SK-N-SH (cell line): ENCODE measurements around the gene RICTOR. TPM values are rescaled to one million over a fixed set of nuclear protein-coding genes. Genes with fewer than 3 reads are reported as not detected.

ENCODE experiments used
- CTCF ChIA-PET: fragments of 300-600, 350-600 bp; formaldehyde crosslinking; extraction: SDS; loops from one replicate; lab custom pipeline; 2021; lab: Yijun Ruan, JAX
- POLR2A ChIA-PET: fragments of 350-600 bp; sonication (Branson Sonifier 250); formaldehyde crosslinking; extraction: SDS; loops from one replicate; lab custom pipeline; 2020; ENCODE audit warnings: antibody characterized with exemption, inconsistent platforms; lab: Yijun Ruan, JAX
- DNase-seq: peaks from one replicate; pipeline ENCODE4 v3.0.0; 2012
- H2AFZ ChIP-seq: fragments of 200-600 bp; sonication (generic); 2 replicates; pipeline ENCODE4 v1.8.1; 2016; ENCODE audit warnings: antibody characterized with exemption, mild to moderate bottlenecking, low read depth
- H3F3A ChIP-seq: fragments of 200-600 bp; sonication (generic); replicated peaks from 2 replicates; pipeline ENCODE3; 2016; ENCODE audit warnings: antibody characterized with exemption, mild to moderate bottlenecking; ENCODE audit not compliant: insufficient read depth
- H3K27ac ChIP-seq, 2 experiments: fragments of 200-500 bp in 1 of 2; fragments of 200-600 bp in 1 of 2; sonication (Bioruptor generic) in 1 of 2; sonication (generic), shearing (Covaris generic) in 1 of 2; 2 replicates each; pipeline versions ENCODE4 v1.5.1 to v1.6.1; 2014 to 2016; ENCODE audit warnings: low read depth in 2 of 2, inconsistent platforms in 1 of 2, low read length in 1 of 2, mild to moderate bottlenecking in 1 of 2, mixed read lengths in 1 of 2
- H3K27me3 ChIP-seq: fragments of 200-600 bp; sonication (generic), shearing (Covaris generic); 2 replicates; pipeline ENCODE4 v1.6.1; 2016; ENCODE audit warnings: mixed run types; ENCODE audit not compliant: insufficient read depth
- H3K36me3 ChIP-seq, 2 experiments: fragments of 200-500 bp in 1 of 2; fragments of 200-600 bp in 1 of 2; sonication (Bioruptor generic) in 1 of 2; sonication (generic) in 1 of 2; replicated peaks in 1 of 2; 2 replicates each; pipeline versions ENCODE3 to v1.5.1; 2014 to 2016; ENCODE audit warnings: low read length in 1 of 2, mild to moderate bottlenecking in 1 of 2; ENCODE audit not compliant: insufficient read depth in 2 of 2, control insufficient read depth in 1 of 2
- H3K4me1 ChIP-seq, 2 experiments: fragments of 200-500 bp in 1 of 2; fragments of 200-600 bp in 1 of 2; sonication (Bioruptor generic) in 1 of 2; sonication (generic), shearing (Covaris generic) in 1 of 2; 2 replicates each; pipeline versions ENCODE4 v1.5.1 to v1.6.1; 2014 to 2016; ENCODE audit warnings: low read depth in 1 of 2, low read length in 1 of 2, mixed run types in 1 of 2; ENCODE audit not compliant: insufficient read depth in 2 of 2, control insufficient read depth in 1 of 2
- H3K4me2 ChIP-seq: fragments of 200-600 bp; sonication (generic), shearing (Covaris generic); 2 replicates; pipeline ENCODE4 v1.6.1; 2017; ENCODE audit warnings: mixed run types
- H3K4me3 ChIP-seq, 2 experiments: fragments of 200-500 bp in 1 of 2; fragments of 200-600 bp in 1 of 2; sonication (Bioruptor generic) in 1 of 2; sonication (generic), shearing (Covaris generic) in 1 of 2; 2 replicates each; pipeline versions ENCODE4 v1.5.1 to v1.8.1; 2014 to 2016; ENCODE audit warnings: low read depth in 2 of 2, inconsistent platforms in 1 of 2, low read length in 1 of 2, mild to moderate bottlenecking in 1 of 2, mixed read lengths in 1 of 2, moderate library complexity in 1 of 2
- H3K79me2 ChIP-seq: fragments of 200-600 bp; sonication (generic); 2 replicates; pipeline ENCODE4 v1.8.1; 2017; ENCODE audit warnings: mild to moderate bottlenecking; ENCODE audit not compliant: insufficient read depth
- H3K9ac ChIP-seq: fragments of 200-600 bp; sonication (generic); 2 replicates; pipeline ENCODE4 v1.6.1; 2017; ENCODE audit warnings: mixed run types
- H3K9me2 ChIP-seq: fragments of 200-600 bp; sonication (generic); 2 replicates; pipeline ENCODE4 v1.6.1; 2017; ENCODE audit warnings: mixed run types
- H3K9me3 ChIP-seq: fragments of 200-600 bp; sonication (generic); 2 replicates; pipeline ENCODE4 v1.6.1; 2017; ENCODE audit warnings: mixed run types, mild to moderate bottlenecking, moderate library complexity
- H4K20me1 ChIP-seq: fragments of 200-600 bp; sonication (generic); 2 replicates; pipeline ENCODE4 v1.6.1; 2017; ENCODE audit warnings: mild to moderate bottlenecking, mixed run types; ENCODE audit not compliant: insufficient read depth
- CHD2 ChIP-seq: fragments of 150-350 bp; IDR thresholded peaks from 2 replicates; pipeline ENCODE4 v1.6.1; 2018; ENCODE audit warnings: low read length; ENCODE audit not compliant: partially characterized antibody
- ELF1 ChIP-seq: IDR thresholded peaks from 2 replicates; pipeline ENCODE4 v1.4.0; 2012
- EP300 ChIP-seq, 2 experiments: IDR thresholded peaks; 2 replicates each; pipeline versions ENCODE4 v1.4.0 to v1.6.1; 2012; ENCODE audit warnings: borderline replicate concordance in 1 of 2, low read depth in 1 of 2, low read length in 1 of 2
- EZH2phosphoT487 ChIP-seq: fragments of 200-600 bp; sonication (generic); IDR thresholded peaks from 2 replicates; pipeline ENCODE4 v1.6.1; 2017; ENCODE audit warnings: low read depth, mixed run types, mild to moderate bottlenecking, antibody characterized with exemption, moderate library complexity, borderline replicate concordance
- FOSL2 ChIP-seq: IDR thresholded peaks from 2 replicates; pipeline ENCODE4 v1.4.0; 2012; ENCODE audit warnings: low read depth, mild to moderate bottlenecking, moderate library complexity, borderline replicate concordance
- FOXJ3 ChIP-seq: sonication (generic); formaldehyde crosslinking; IDR thresholded peaks from 2 replicates; pipeline ENCODE4 v1.5.1; 2020; ENCODE audit warnings: mild to moderate bottlenecking, missing genetic modification reagents
- GABPA ChIP-seq: IDR thresholded peaks from 2 replicates; pipeline ENCODE4 v1.4.0; 2012; ENCODE audit warnings: low read depth, mild to moderate bottlenecking
- MEF2A ChIP-seq: IDR thresholded peaks from 2 replicates; pipeline ENCODE4 v1.4.0; 2012; ENCODE audit warnings: low read depth, borderline replicate concordance
- NFIC ChIP-seq: IDR thresholded peaks from 2 replicates; pipeline ENCODE4 v1.4.0; 2012; ENCODE audit warnings: borderline replicate concordance
- NRF1 ChIP-seq: IDR thresholded peaks from 2 replicates; pipeline ENCODE4 v1.6.1; 2012; ENCODE audit warnings: low read depth, mild to moderate bottlenecking, low read length
- POLR2AphosphoS5 ChIP-seq: IDR thresholded peaks from 2 replicates; pipeline ENCODE4 v1.6.1; 2012; ENCODE audit warnings: low read depth, low read length
- RFX5 ChIP-seq: IDR thresholded peaks from 2 replicates; pipeline ENCODE4 v1.6.1; 2012; ENCODE audit warnings: mild to moderate bottlenecking, improper control_type of control experiment, low read length
- RXRA ChIP-seq: IDR thresholded peaks from 2 replicates; pipeline ENCODE4 v1.4.0; 2012; ENCODE audit warnings: low read depth, mild to moderate bottlenecking, borderline replicate concordance
- TAF1 ChIP-seq: IDR thresholded peaks from 2 replicates; pipeline ENCODE4 v1.6.1; 2012; ENCODE audit warnings: low read depth, mild to moderate bottlenecking, low read length, moderate library complexity, borderline replicate concordance
- TCF12 ChIP-seq: IDR thresholded peaks from 2 replicates; pipeline ENCODE4 v1.4.0; 2012
- YY1 ChIP-seq: IDR thresholded peaks from 2 replicates; pipeline ENCODE4 v1.4.0; 2012; ENCODE audit warnings: low read depth, mild to moderate bottlenecking
- WGBS: methylation state at CpG from one replicate; pipeline ENCODE4 v1.1.6; 2017; ENCODE audit warnings: low lambda C conversion rate; 5-methylcytosine and 5-hydroxymethylcytosine counted together
- polyA plus RNA-seq, 3 experiments: library from polyadenylated mRNA; depleted of rRNA; stranded (reverse); fragments of >200 nt; gene quantifications; 2 replicates each; pipeline ENCODE4 v1.2.3, GENCODE V29; 2012
- TF ChIP-seq, protein P1 (sequence below): IDR thresholded peaks from 2 replicates; pipeline ENCODE4; 2012
- TF ChIP-seq, protein P2 (sequence below): IDR thresholded peaks from 2 replicates; pipeline ENCODE4 v1.6.1; 2012; ENCODE audit warnings: mild to moderate bottlenecking, low read depth, low read length, moderate library complexity
- TF ChIP-seq, protein P3 (sequence below): IDR thresholded peaks from 2 replicates; pipeline ENCODE4 v1.4.0; 2012; ENCODE audit warnings: low read depth, borderline replicate concordance

Gene RICTOR
- polyA plus RNA-seq, 1 of the 3 experiments (the other 2 are of a cell fraction) = 1.6 TPM

DNA sequence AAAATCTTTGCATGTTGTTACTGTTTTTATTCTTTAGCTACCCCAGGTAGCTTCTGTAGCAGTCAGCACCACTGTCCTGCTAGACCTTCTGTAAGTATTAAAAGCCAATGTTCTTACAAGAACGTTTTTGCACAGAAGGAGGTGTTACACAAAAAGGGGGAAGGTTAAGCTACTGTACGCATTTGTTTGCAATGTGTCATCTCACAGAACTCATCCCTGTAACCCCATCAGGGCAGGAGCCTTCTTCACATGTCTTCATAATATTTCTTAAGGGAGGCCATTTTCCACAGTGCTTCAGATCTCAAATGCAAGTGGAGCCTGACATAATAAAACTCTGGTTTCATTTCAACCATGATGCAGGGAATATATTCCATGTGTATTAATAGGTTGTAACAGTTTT lies 160.5 kb downstream of the RICTOR start (continued):
- no peak for TF ChIP-seq RXRA
- TF ChIP-seq, all 33 proteins: peak for 0

DNA sequence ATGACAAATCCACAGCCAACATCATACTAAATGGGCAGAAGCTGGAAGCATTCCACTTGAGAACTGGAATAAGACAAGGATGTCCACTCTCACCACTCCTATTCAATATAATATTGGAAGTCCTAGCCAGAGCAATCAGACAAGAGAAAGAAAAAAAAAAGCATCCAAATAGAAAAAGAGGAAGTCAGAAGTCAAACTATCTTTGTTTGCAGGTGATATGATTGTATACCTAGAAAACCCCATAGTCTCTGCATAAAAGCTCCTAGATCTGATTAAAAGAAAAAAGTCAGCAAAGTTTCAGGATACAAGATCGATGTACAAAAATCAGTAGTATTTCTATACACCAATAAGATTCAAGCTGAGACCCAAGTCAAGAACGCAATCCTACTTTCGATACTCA lies 162.3 kb downstream of the RICTOR start:
- H3K9ac ChIP-seq = no peak overlapping the region
- H3K4me1 ChIP-seq = no peaks in the 10 kb centered on the region
- H4K20me1 ChIP-seq = no peaks in the 10 kb centered on the region
- H3K27me3 ChIP-seq = no peaks in the 10 kb centered on the region
- no peak overlapping the region for H2AFZ ChIP-seq
- no peak overlapping the region for H3K27ac ChIP-seq
- TF ChIP-seq MEF2A (no peak), TCF12 (no peak), RFX5 (no peak), FOSL2 (no peak), POLR2AphosphoS5 (no peak), NFIC (no peak), FOXJ3 (CRISPR knock-in tag) (no peak), CHD2 (no peak), GABPA (no peak), YY1 (no peak), EP300 (IDR thresholded peaks at IDR 0.05; ENCODE audit: borderline replicate concordance in 1 of 2, low read depth in 1 of 2, low read length in 1 of 2) (no peak), NRF1 (no peak), TAF1 (no peak), ELF1 (no peak), EZH2phosphoT487 (no peak)
- TF ChIP-seq, protein P1, sequence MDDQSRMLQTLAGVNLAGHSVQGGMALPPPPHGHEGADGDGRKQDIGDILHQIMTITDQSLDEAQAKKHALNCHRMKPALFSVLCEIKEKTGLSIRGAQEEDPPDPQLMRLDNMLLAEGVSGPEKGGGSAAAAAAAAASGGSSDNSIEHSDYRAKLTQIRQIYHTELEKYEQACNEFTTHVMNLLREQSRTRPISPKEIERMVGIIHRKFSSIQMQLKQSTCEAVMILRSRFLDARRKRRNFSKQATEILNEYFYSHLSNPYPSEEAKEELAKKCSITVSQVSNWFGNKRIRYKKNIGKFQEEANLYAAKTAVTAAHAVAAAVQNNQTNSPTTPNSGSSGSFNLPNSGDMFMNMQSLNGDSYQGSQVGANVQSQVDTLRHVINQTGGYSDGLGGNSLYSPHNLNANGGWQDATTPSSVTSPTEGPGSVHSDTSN = no peak
- TF ChIP-seq, protein P2, sequence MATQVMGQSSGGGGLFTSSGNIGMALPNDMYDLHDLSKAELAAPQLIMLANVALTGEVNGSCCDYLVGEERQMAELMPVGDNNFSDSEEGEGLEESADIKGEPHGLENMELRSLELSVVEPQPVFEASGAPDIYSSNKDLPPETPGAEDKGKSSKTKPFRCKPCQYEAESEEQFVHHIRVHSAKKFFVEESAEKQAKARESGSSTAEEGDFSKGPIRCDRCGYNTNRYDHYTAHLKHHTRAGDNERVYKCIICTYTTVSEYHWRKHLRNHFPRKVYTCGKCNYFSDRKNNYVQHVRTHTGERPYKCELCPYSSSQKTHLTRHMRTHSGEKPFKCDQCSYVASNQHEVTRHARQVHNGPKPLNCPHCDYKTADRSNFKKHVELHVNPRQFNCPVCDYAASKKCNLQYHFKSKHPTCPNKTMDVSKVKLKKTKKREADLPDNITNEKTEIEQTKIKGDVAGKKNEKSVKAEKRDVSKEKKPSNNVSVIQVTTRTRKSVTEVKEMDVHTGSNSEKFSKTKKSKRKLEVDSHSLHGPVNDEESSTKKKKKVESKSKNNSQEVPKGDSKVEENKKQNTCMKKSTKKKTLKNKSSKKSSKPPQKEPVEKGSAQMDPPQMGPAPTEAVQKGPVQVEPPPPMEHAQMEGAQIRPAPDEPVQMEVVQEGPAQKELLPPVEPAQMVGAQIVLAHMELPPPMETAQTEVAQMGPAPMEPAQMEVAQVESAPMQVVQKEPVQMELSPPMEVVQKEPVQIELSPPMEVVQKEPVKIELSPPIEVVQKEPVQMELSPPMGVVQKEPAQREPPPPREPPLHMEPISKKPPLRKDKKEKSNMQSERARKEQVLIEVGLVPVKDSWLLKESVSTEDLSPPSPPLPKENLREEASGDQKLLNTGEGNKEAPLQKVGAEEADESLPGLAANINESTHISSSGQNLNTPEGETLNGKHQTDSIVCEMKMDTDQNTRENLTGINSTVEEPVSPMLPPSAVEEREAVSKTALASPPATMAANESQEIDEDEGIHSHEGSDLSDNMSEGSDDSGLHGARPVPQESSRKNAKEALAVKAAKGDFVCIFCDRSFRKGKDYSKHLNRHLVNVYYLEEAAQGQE = no peak
- TF ChIP-seq, protein P3, sequence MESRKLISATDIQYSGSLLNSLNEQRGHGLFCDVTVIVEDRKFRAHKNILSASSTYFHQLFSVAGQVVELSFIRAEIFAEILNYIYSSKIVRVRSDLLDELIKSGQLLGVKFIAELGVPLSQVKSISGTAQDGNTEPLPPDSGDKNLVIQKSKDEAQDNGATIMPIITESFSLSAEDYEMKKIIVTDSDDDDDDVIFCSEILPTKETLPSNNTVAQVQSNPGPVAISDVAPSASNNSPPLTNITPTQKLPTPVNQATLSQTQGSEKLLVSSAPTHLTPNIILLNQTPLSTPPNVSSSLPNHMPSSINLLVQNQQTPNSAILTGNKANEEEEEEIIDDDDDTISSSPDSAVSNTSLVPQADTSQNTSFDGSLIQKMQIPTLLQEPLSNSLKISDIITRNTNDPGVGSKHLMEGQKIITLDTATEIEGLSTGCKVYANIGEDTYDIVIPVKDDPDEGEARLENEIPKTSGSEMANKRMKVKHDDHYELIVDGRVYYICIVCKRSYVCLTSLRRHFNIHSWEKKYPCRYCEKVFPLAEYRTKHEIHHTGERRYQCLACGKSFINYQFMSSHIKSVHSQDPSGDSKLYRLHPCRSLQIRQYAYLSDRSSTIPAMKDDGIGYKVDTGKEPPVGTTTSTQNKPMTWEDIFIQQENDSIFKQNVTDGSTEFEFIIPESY = no peak
- peaks cover 16 to 21% of the 10 kb centered on the region in 2 experiments for H3K36me3 ChIP-seq
- DNase-seq = no peak
- H3K79me2 ChIP-seq = no peaks in the 10 kb centered on the region
- no peak overlapping the region for H3K4me3 ChIP-seq
- POLR2A ChIA-PET = no interaction called here
- no peaks in the 10 kb centered on the region for H3K9me2 ChIP-seq
- CTCF ChIA-PET = interaction anchor here (0.8 to 1.7 kb wide), 4 partner anchors 9 to 12 kb away, joined by 3 to 5 read pairs (median 5); no protein-coding TSS in a partner anchor
- no peaks in the 10 kb centered on the region for H3K9me3 ChIP-seq
- 82% methylated on average over 3 of the region's 3 CpGs for WGBS
- H3F3A ChIP-seq = no peaks in the 10 kb centered on the region
- H3K4me2 ChIP-seq = no peak overlapping the region
